ENCODE results near the gene FBXO36.

Gene FBXO36

GRCh38 chr2:230050136-230050535, 127.8 kb downstream of the FBXO36 start:
- DNase-seq (ENCODE audit: low read depth, low spot score) = no peak
- in situ Hi-C loops (cut with HindIII; ENCODE audit: low sequenced_read_pairs) = no loop called here
- TF ChIP-seq CTCF (IDR thresholded peaks at IDR 0.05; ENCODE audit: low read depth, low read length) = no peak
- H3K4me3 ChIP-seq (ENCODE audit: low read depth, low read length) = no peak overlapping the region

- in situ Hi-C loops (cut with HindIII; ENCODE audit: low sequenced_read_pairs) = no loop called here
- no peak for TF ChIP-seq CTCF (IDR thresholded peaks at IDR 0.05; ENCODE audit: low read depth, low read length)
- DNase-seq (ENCODE audit: low read depth, low spot score) = no peak
- no peak overlapping the region for H3K4me3 ChIP-seq (ENCODE audit: low read depth, low read length)
Observed at GRCh38 chr2:230052299-230052698, 130.0 kb downstream of the FBXO36 start.

GRCh38 chr2:230053753-230054478, 131.6 kb downstream of the FBXO36 start:
- no peak for TF ChIP-seq CTCF (IDR thresholded peaks at IDR 0.05; ENCODE audit: low read depth, low read length)
- DNase-seq (ENCODE audit: low read depth, low spot score) = peak; percentile 70
- in situ Hi-C loops (cut with HindIII; ENCODE audit: low sequenced_read_pairs) = no loop called here
- H3K4me3 ChIP-seq (ENCODE audit: low read depth, low read length) = no peak overlapping the region

GRCh38 chr2:230060672-230061293, 138.5 kb downstream of the FBXO36 start:
- DNase-seq (ENCODE audit: low read depth, low spot score) = no peak
- TF ChIP-seq CTCF (IDR thresholded peaks at IDR 0.05; ENCODE audit: low read depth, low read length) = no peak
- no peak overlapping the region for H3K4me3 ChIP-seq (ENCODE audit: low read depth, low read length)
- in situ Hi-C loops (cut with HindIII; ENCODE audit: low sequenced_read_pairs) = no loop called here
